ENCODE results near the gene PRAC2. TPM values are rescaled to one million over a fixed set of nuclear protein-coding genes. Genes with fewer than 3 reads are reported as not detected.
A peak's percentile ranks its signal among the peaks of the same experiment; 100 is the strongest.

Gene PRAC2

DNA sequence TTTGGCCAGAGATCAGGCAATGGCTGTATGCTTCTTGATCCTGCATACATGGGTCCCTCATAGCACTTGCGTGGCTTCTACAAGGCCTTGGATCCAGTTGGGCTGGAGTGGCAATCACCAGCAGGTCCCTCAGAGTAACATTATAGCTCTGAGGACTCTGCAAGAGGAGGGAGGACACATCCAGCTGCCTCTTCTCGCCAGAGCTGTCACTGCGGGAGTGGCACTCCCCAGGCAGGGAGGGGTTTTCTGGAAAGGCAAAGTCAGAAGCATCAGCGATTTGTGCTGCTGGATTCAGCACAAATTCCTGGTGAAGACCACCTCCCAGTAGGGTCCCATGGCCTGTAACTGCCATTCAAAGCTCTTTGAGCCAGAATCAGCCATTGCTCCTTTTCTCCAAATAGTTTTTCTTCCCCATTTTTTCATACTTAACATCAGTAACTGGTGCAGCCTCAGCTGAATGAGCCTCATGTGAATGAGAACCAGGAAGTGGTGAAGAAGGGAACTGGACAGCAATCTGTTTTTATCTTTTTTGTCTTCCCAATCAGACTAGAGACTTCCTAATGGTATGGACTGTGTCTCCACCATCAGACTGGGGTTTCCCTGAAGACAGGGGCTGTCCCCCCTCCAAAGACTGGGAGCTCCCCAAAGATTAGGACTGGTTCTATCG is 46.2 kb downstream of the PRAC2 start:
- H3K79me1 ChIP-seq (replicated peaks; ENCODE audit: low read length, poor library complexity, severe bottlenecking), result no peaks in the 10 kb centered on the region
- no peak overlapping the region for H3K14ac ChIP-seq (ENCODE audit: low read length in 2 of 2)
- no peak overlapping the region for H3K4me3 ChIP-seq (ENCODE audit: insufficient read depth in 1 of 2, low read depth in 1 of 2, low read length in 2 of 2)
- no peak overlapping the region for H2BK120ac ChIP-seq (ENCODE audit: low read depth, low read length)
- H3K4me1 ChIP-seq (ENCODE audit: control insufficient read depth, insufficient read depth, low read depth, low read length), result no peaks in the 10 kb centered on the region
- no peak overlapping the region for H3K27ac ChIP-seq (ENCODE audit: low read length, poor library complexity, severe bottlenecking)
- no peak overlapping the region for H3K4me2 ChIP-seq (ENCODE audit: low read length, poor library complexity, severe bottlenecking)
- H3K18ac ChIP-seq (ENCODE audit: low read depth in 1 of 2, low read length in 2 of 2), result no peak overlapping the region
- DNase-seq, result no peak
- H2AK5ac ChIP-seq (ENCODE audit: low read length, severe bottlenecking), result no peak overlapping the region
- H3K23ac ChIP-seq (ENCODE audit: low read length in 2 of 2), result peak overlapping the region in 1 of 2 experiments; percentile 9
- H4K8ac ChIP-seq (ENCODE audit: low read length), result no peak overlapping the region
- 78% methylated on average over 5 of the region's 5 CpGs for WGBS
- H3K9me3 ChIP-seq (ENCODE audit: control insufficient read depth, low read length), result no peaks in the 10 kb centered on the region
- no peak overlapping the region for H2BK5ac ChIP-seq (ENCODE audit: low read depth, low read length, poor library complexity, severe bottlenecking)
- no peak overlapping the region for H3K9ac ChIP-seq (ENCODE audit: low read length)
- H2AFZ ChIP-seq (ENCODE audit: low read depth, low read length), result no peak overlapping the region
- peaks cover 47 to 63% of the 10 kb centered on the region in 2 experiments for H3K27me3 ChIP-seq (ENCODE audit: control insufficient read depth in 1 of 2, insufficient read depth in 1 of 2, low read length in 2 of 2)
- H2BK12ac ChIP-seq (ENCODE audit: low read length in 2 of 2), result no peak overlapping the region
- no peak overlapping the region for H3K4ac ChIP-seq (ENCODE audit: low read depth in 1 of 2, low read length in 2 of 2)
- H2BK15ac ChIP-seq (ENCODE audit: low read depth, poor library complexity, severe bottlenecking), result no peak overlapping the region
- H3K36me3 ChIP-seq (ENCODE audit: control insufficient read depth in 1 of 2, insufficient read depth in 2 of 2, low read depth in 1 of 2, low read length in 2 of 2), result no peaks in the 10 kb centered on the region
- no peak overlapping the region for H4K91ac ChIP-seq (ENCODE audit: low read length)

DNA sequence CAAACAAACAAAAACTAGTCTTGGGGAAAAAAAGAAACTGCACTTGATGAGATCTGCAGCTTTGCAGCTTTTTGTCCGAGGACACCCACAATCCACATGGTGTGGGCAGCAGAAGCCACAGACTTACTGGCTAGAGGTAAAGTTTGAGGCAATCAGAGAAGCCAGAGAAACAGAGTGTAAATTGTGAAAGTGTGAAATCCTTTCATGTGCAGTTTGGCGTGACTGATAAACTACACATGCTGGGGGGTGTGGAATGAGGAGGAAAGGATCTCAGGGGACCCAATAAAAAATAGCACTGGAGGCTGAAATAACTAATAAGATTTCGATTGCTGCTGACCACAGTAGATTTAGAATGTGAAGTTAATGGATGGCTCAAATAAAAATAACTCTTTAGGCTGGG is 48.0 kb downstream of the PRAC2 start:
- Histone ChIP-seq H2BK12ac (ENCODE audit: low read length in 2 of 2) (no peak overlapping the region), H4K91ac (ENCODE audit: low read length) (no peak overlapping the region), H2BK15ac (ENCODE audit: low read depth, poor library complexity, severe bottlenecking) (no peak overlapping the region), H3K23ac (ENCODE audit: low read length in 2 of 2) (no peak overlapping the region), H3K14ac (ENCODE audit: low read length in 2 of 2) (no peak overlapping the region), H4K8ac (ENCODE audit: low read length) (no peak overlapping the region), H3K18ac (ENCODE audit: low read depth in 1 of 2, low read length in 2 of 2) (no peak overlapping the region), H2AFZ (ENCODE audit: low read depth, low read length) (no peak overlapping the region), H3K79me1 (replicated peaks; ENCODE audit: low read length, poor library complexity, severe bottlenecking) (no peaks in the 10 kb centered on the region), H3K4ac (ENCODE audit: low read depth in 1 of 2, low read length in 2 of 2) (no peak overlapping the region), H3K4me3 (ENCODE audit: insufficient read depth in 1 of 2, low read depth in 1 of 2, low read length in 2 of 2) (no peak overlapping the region), H3K36me3 (ENCODE audit: control insufficient read depth in 1 of 2, insufficient read depth in 2 of 2, low read depth in 1 of 2, low read length in 2 of 2) (no peaks in the 10 kb centered on the region), H3K4me1 (ENCODE audit: control insufficient read depth, insufficient read depth, low read depth, low read length) (no peaks in the 10 kb centered on the region), H3K27me3 (ENCODE audit: control insufficient read depth in 1 of 2, insufficient read depth in 1 of 2, low read length in 2 of 2) (peaks cover 32 to 46% of the 10 kb centered on the region in 2 experiments), H2AK5ac (ENCODE audit: low read length, severe bottlenecking) (no peak overlapping the region), H3K9me3 (ENCODE audit: control insufficient read depth, low read length) (no peaks in the 10 kb centered on the region), H3K27ac (ENCODE audit: low read length, poor library complexity, severe bottlenecking) (no peak overlapping the region), H3K4me2 (ENCODE audit: low read length, poor library complexity, severe bottlenecking) (no peak overlapping the region), H2BK120ac (ENCODE audit: low read depth, low read length) (no peak overlapping the region), H2BK5ac (ENCODE audit: low read depth, low read length, poor library complexity, severe bottlenecking) (no peak overlapping the region), H3K9ac (ENCODE audit: low read length) (no peak overlapping the region)
- no peak for DNase-seq
- WGBS, result 67% methylated on average over 3 of the region's 3 CpGs

DNA sequence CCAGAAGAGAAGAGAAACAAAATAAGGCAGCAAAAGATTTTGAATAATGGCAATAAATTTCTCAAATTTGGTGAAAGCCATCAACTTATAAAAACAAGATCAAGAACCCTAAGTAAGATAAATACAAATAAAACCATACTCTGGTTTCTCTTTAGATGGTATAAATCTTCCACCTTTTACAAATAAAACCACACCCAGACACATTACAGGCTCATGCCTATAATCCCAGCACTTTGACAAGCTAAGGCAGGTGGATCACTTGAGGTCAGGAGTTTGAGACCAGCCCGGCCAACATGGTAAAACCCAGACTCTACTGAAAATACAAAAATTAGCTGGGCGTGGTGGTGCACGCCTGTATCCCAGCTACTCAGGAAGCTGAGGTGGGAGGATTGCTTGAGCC is 50.3 kb downstream of the PRAC2 start:
- Histone ChIP-seq H2BK15ac (ENCODE audit: low read depth, poor library complexity, severe bottlenecking) (no peak overlapping the region), H3K23ac (ENCODE audit: low read length in 2 of 2) (no peak overlapping the region), H3K4me3 (ENCODE audit: insufficient read depth in 1 of 2, low read depth in 1 of 2, low read length in 2 of 2) (no peak overlapping the region), H2AK5ac (ENCODE audit: low read length, severe bottlenecking) (no peak overlapping the region), H2BK12ac (ENCODE audit: low read length in 2 of 2) (no peak overlapping the region), H2BK120ac (ENCODE audit: low read depth, low read length) (no peak overlapping the region), H3K27ac (ENCODE audit: low read length, poor library complexity, severe bottlenecking) (no peak overlapping the region), H3K9me3 (ENCODE audit: control insufficient read depth, low read length) (no peaks in the 10 kb centered on the region), H3K9ac (ENCODE audit: low read length) (no peak overlapping the region), H3K14ac (ENCODE audit: low read length in 2 of 2) (no peak overlapping the region), H3K18ac (ENCODE audit: low read depth in 1 of 2, low read length in 2 of 2) (no peak overlapping the region), H2BK5ac (ENCODE audit: low read depth, low read length, poor library complexity, severe bottlenecking) (no peak overlapping the region), H3K79me1 (replicated peaks; ENCODE audit: low read length, poor library complexity, severe bottlenecking) (no peaks in the 10 kb centered on the region), H3K36me3 (ENCODE audit: control insufficient read depth in 1 of 2, insufficient read depth in 2 of 2, low read depth in 1 of 2, low read length in 2 of 2) (no peaks in the 10 kb centered on the region), H3K27me3 (ENCODE audit: control insufficient read depth in 1 of 2, insufficient read depth in 1 of 2, low read length in 2 of 2) (peaks cover 21 to 38% of the 10 kb centered on the region in 2 experiments), H3K4ac (ENCODE audit: low read depth in 1 of 2, low read length in 2 of 2) (no peak overlapping the region), H3K4me1 (ENCODE audit: control insufficient read depth, insufficient read depth, low read depth, low read length) (no peaks in the 10 kb centered on the region), H4K91ac (ENCODE audit: low read length) (no peak overlapping the region), H2AFZ (ENCODE audit: low read depth, low read length) (no peak overlapping the region), H4K8ac (ENCODE audit: low read length) (no peak overlapping the region), H3K4me2 (ENCODE audit: low read length, poor library complexity, severe bottlenecking) (no peak overlapping the region)
- DNase-seq, result no peak
- 94% methylated on average over 3 of the region's 3 CpGs for WGBS

Small RNA genes lying within 50 kb of the gene (small RNA-seq; reads per million reads assigned to genes)
- gene AC091179.2 (ENCODE audit: low read depth), result not detected
- gene COX6B1P2 (ENCODE audit: low read depth), result not detected
- gene MIR3185 (ENCODE audit: low read depth), result not detected
- gene RF02132 (ENCODE audit: low read depth), result not detected
- gene RF02133 (ENCODE audit: low read depth), result not detected
- not detected for gene RN7SL125P (ENCODE audit: low read depth)

Measured in mesenchymal stem cell (in vitro differentiated cells and primary cell).